SU-DHL-6 (cell line): ENCODE data around the gene NCLN.
"Not testable (repeated sequence)": the region's sequence is repeated elsewhere in the genome, so short reads cannot be mapped to it uniquely, and the experiment has no call there.

ENCODE experiments used
- H2AFZ ChIP-seq: fragments of 200-600 bp; sonication (generic); 2 replicates; pipeline ENCODE4 v1.6.1; 2014; ENCODE audit warnings: low read depth, mild to moderate bottlenecking, moderate library complexity, mixed read lengths, antibody characterized with exemption, low read length; ENCODE audit not compliant: severe bottlenecking
- H3F3A ChIP-seq: fragments of 200-600 bp; shearing (Covaris generic); 2 replicates; pipeline ENCODE4 v1.6.0; 2016; ENCODE audit warnings: antibody characterized with exemption, mild to moderate bottlenecking; ENCODE audit not compliant: insufficient read depth
- H3K27ac ChIP-seq: fragments of 200-600 bp; sonication (generic); 2 replicates; pipeline ENCODE4 v1.5.1; 2016; ENCODE audit warnings: low read depth, mild to moderate bottlenecking, low read length, moderate library complexity, mixed read lengths
- H3K27me3 ChIP-seq: fragments of 200-600 bp; sonication (generic), shearing (Covaris generic); 2 replicates; pipeline ENCODE4 v1.6.0; 2014; ENCODE audit warnings: mild to moderate bottlenecking, low read length
- H3K36me3 ChIP-seq: fragments of 200-600 bp; sonication (generic); 2 replicates; pipeline ENCODE4 v1.6.1; 2014; ENCODE audit warnings: mild to moderate bottlenecking, low read length, mixed read lengths
- H3K4me2 ChIP-seq: fragments of 300-600, 200-600 bp; shearing (Covaris generic), sonication (generic); 2 replicates; pipeline ENCODE4 v1.6.0; 2014; ENCODE audit warnings: low read length, low read depth, mild to moderate bottlenecking; ENCODE audit not compliant: poor library complexity, severe bottlenecking
- H3K4me3 ChIP-seq: fragments of 200-600 bp; sonication (generic); 2 replicates; pipeline ENCODE4 v1.5.1; 2014; ENCODE audit warnings: antibody characterized with exemption, low read length, mild to moderate bottlenecking, mixed read lengths; ENCODE audit not compliant: insufficient read depth, poor library complexity, severe bottlenecking
- H3K79me2 ChIP-seq: fragments of 200-600 bp; sonication (generic); 2 replicates; pipeline ENCODE4 v1.6.1; 2014; ENCODE audit warnings: mild to moderate bottlenecking, low read length, moderate library complexity; ENCODE audit not compliant: insufficient read depth
- H3K9ac ChIP-seq: fragments of 200-600 bp; sonication (generic); 2 replicates; pipeline ENCODE4 v1.7.0; 2014; ENCODE audit warnings: mild to moderate bottlenecking, low read length
- H3K9me2 ChIP-seq: fragments of 200-600 bp; sonication (generic); replicated peaks from 2 replicates; pipeline ENCODE4 v1.6.1; 2014; ENCODE audit warnings: low read length; ENCODE audit not compliant: insufficient read depth
- H3K9me3 ChIP-seq: fragments of 200-600 bp; sonication (generic); 2 replicates; pipeline ENCODE4 v1.6.1; 2014; ENCODE audit warnings: low read length, mixed read lengths; ENCODE audit not compliant: insufficient read depth
- H4K20me1 ChIP-seq: fragments of 200-600 bp; sonication (generic); 2 replicates; pipeline ENCODE4 v1.6.1; 2014; ENCODE audit warnings: low read depth, mild to moderate bottlenecking, antibody characterized with exemption, low read length, moderate library complexity, mixed read lengths
- CTCF ChIP-seq: fragments of 200-600 bp; sonication (generic); IDR thresholded peaks from one replicate; pipeline ENCODE4 v1.5.1; 2017; ENCODE audit warnings: antibody characterized with exemption, mild to moderate bottlenecking, low read length, moderate library complexity; ENCODE audit not compliant: insufficient read depth, poor library complexity, severe bottlenecking
- EZH2phosphoT487 ChIP-seq: fragments of 200-600 bp; sonication (generic), shearing (Covaris generic); conservative IDR thresholded peaks from 2 replicates; pipeline ENCODE4 v1.6.1; 2018; ENCODE audit warnings: mild to moderate bottlenecking, antibody characterized with exemption, low read length, moderate library complexity, mixed read lengths

Gene NCLN

GRCh38 chr19:3201072-3201700, 15.5 kb downstream of the NCLN start:
- Histone ChIP-seq H3K79me2 (no peaks in the 10 kb centered on the region), H3K36me3 (no peaks in the 10 kb centered on the region), H3K9me3 (no peaks in the 10 kb centered on the region), H2AFZ (no peak overlapping the region), H3K27ac (no peak overlapping the region), H4K20me1 (no peaks in the 10 kb centered on the region), H3K4me3 (no peak overlapping the region), H3F3A (no peaks in the 10 kb centered on the region), H3K27me3 (no peaks in the 10 kb centered on the region), H3K9me2 (no peaks in the 10 kb centered on the region), H3K9ac (no peak overlapping the region), H3K4me2 (no peak overlapping the region)
- TF ChIP-seq CTCF = no peak
- TF ChIP-seq EZH2phosphoT487 = no peak

- TF ChIP-seq EZH2phosphoT487 = no peak
- TF ChIP-seq CTCF = no peak
- H3K4me3 ChIP-seq = no peak overlapping the region
- no peaks in the 10 kb centered on the region for H3K9me2 ChIP-seq
- H3K36me3 ChIP-seq = no peaks in the 10 kb centered on the region
- no peak overlapping the region for H3K4me2 ChIP-seq
- H3K9me3 ChIP-seq = no peaks in the 10 kb centered on the region
- no peaks in the 10 kb centered on the region for H3F3A ChIP-seq
- no peak overlapping the region for H3K27ac ChIP-seq
- H3K79me2 ChIP-seq = no peaks in the 10 kb centered on the region
- H3K27me3 ChIP-seq = no peaks in the 10 kb centered on the region
- no peaks in the 10 kb centered on the region for H4K20me1 ChIP-seq
- no peak overlapping the region for H3K9ac ChIP-seq
- H2AFZ ChIP-seq = no peak overlapping the region
Measured at GRCh38 chr19:3201911-3202310, 16.2 kb downstream of the NCLN start.

- Histone ChIP-seq H4K20me1 (no peaks in the 10 kb centered on the region), H3K27me3 (no peaks in the 10 kb centered on the region), H3K27ac (no peak overlapping the region), H3K9me3 (no peaks in the 10 kb centered on the region), H3K4me2 (no peak overlapping the region), H2AFZ (no peak overlapping the region), H3K4me3 (no peak overlapping the region), H3K36me3 (no peaks in the 10 kb centered on the region), H3K9ac (no peak overlapping the region), H3F3A (no peaks in the 10 kb centered on the region), H3K9me2 (no peaks in the 10 kb centered on the region), H3K79me2 (no peaks in the 10 kb centered on the region)
- TF ChIP-seq EZH2phosphoT487 = no peak
- TF ChIP-seq CTCF = no peak
Measured at GRCh38 chr19:3202346-3202745, 16.6 kb downstream of the NCLN start.

- H3K27me3 ChIP-seq, H3F3A ChIP-seq, H4K20me1 ChIP-seq, H3K79me2 ChIP-seq, H3K9me2 ChIP-seq, H2AFZ ChIP-seq, H3K36me3 ChIP-seq, H3K9ac ChIP-seq, H3K27ac ChIP-seq, H3K9me3 ChIP-seq, H3K4me2 ChIP-seq, H3K4me3 ChIP-seq: not testable (repeated sequence)
Measured at GRCh38 chr19:3202895-3203294, 17.2 kb downstream of the NCLN start.
